Panc1 (cell line): ENCODE data around the gene ZNF319.

Experiments used
- CTCF ChIP-seq: fragments of 450-650 bp; IDR thresholded peaks from 2 replicates; pipeline ENCODE4 v1.5.1; 2017; ENCODE audit warnings: mild to moderate bottlenecking
- REST ChIP-seq, 2 experiments: IDR thresholded peaks; 2 replicates each; pipeline ENCODE4 v1.6.1; 2011 to 2012; ENCODE audit warnings: low read depth in 2 of 2, control low read depth in 1 of 2, low read length in 1 of 2, mild to moderate bottlenecking in 1 of 2, moderate library complexity in 1 of 2; ENCODE audit not compliant: insufficient read depth in 1 of 2
- SIN3A ChIP-seq: IDR thresholded peaks from 2 replicates; pipeline ENCODE4 v1.6.1; 2012; ENCODE audit warnings: low read depth, mild to moderate bottlenecking, low read length, moderate library complexity, borderline replicate concordance; ENCODE audit not compliant: insufficient read depth

GRCh38 chr16:58034774-58035173 is 34.3 kb upstream of the ZNF319 start:
- no peak for TF ChIP-seq SIN3A
- no peak for TF ChIP-seq CTCF
- no peak for TF ChIP-seq REST (IDR thresholded peaks at IDR 0.05; ENCODE audit: insufficient read depth in 1 of 2, low read depth in 2 of 2, low read length in 1 of 2)
